Liver (tissue), 9 donors: ENCODE data around the gene RAX2. TPM values are rescaled to one million over a fixed set of nuclear protein-coding genes. Genes with fewer than 3 reads are reported as not detected.

Experiments used
- DNase-seq: peaks from one replicate; pipeline ENCODE4 v3.0.0-alpha.2; 2017; ENCODE audit warnings: low spot score
- H3K27ac ChIP-seq, 2 donors: one replicate each; pipeline ENCODE4 v1.7.0; 2013; ENCODE audit warnings: inconsistent platforms in 2 of 2, low read length in 2 of 2, control low read depth in 1 of 2, low read depth in 1 of 2, mild to moderate bottlenecking in 1 of 2
- H3K27me3 ChIP-seq, 4 donors: one replicate each; pipeline versions ENCODE4 v1.6.1 to v1.7.0; 2013; ENCODE audit warnings: low read length in 3 of 4, inconsistent platforms in 1 of 4, mild to moderate bottlenecking in 1 of 4, moderate library complexity in 1 of 4; ENCODE audit not compliant: control insufficient read depth in 4 of 4, insufficient read depth in 4 of 4
- H3K36me3 ChIP-seq, 4 donors: one replicate each; pipeline versions ENCODE4 v1.6.1 to v1.7.0; 2013; ENCODE audit warnings: low read length in 3 of 4, mild to moderate bottlenecking in 3 of 4, low read depth in 1 of 4, moderate library complexity in 1 of 4; ENCODE audit not compliant: control insufficient read depth in 4 of 4, insufficient read depth in 3 of 4
- H3K4me1 ChIP-seq, 4 donors: one replicate each; pipeline versions ENCODE4 v1.6.1 to v1.7.0; 2013; ENCODE audit warnings: low read length in 3 of 4, mild to moderate bottlenecking in 3 of 4, moderate library complexity in 1 of 4; ENCODE audit not compliant: control insufficient read depth in 4 of 4, insufficient read depth in 4 of 4
- H3K4me3 ChIP-seq, 3 donors: one replicate each; pipeline versions ENCODE4 v1.6.1 to v1.7.0; 2013; ENCODE audit warnings: low read length in 3 of 3, control low read depth in 1 of 3, low read depth in 1 of 3, mild to moderate bottlenecking in 1 of 3
- H3K9ac ChIP-seq, 2 donors: one replicate each; pipeline ENCODE4 v1.7.0; 2013; ENCODE audit warnings: low read length in 2 of 2, mild to moderate bottlenecking in 2 of 2, moderate library complexity in 2 of 2, control low read depth in 1 of 2, low read depth in 1 of 2
- H3K9me3 ChIP-seq, 4 donors: one replicate each; pipeline versions ENCODE4 v1.6.1 to v1.7.0; 2013; ENCODE audit warnings: low read length in 3 of 4; ENCODE audit not compliant: control insufficient read depth in 4 of 4
- EGR1 ChIP-seq, 2 donors: IDR thresholded peaks; 2 replicates each; pipeline ENCODE4 v1.6.1; 2016 to 2018; ENCODE audit warnings: antibody characterized with exemption in 2 of 2, low read depth in 2 of 2
- FOXA2 ChIP-seq: IDR thresholded peaks from 2 replicates; pipeline ENCODE4 v1.6.1; 2016; ENCODE audit warnings: antibody characterized with exemption
- GABPA ChIP-seq, 2 donors: IDR thresholded peaks in 1 of 2; conservative IDR thresholded peaks in 1 of 2; 2 replicates each; pipeline ENCODE4 v1.6.1; 2016; ENCODE audit warnings: antibody characterized with exemption in 2 of 2, mild to moderate bottlenecking in 1 of 2, moderate library complexity in 1 of 2
- HNF4A ChIP-seq, 2 donors: conservative IDR thresholded peaks; 2 replicates each; pipeline ENCODE4 v1.6.1; 2016; ENCODE audit warnings: antibody characterized with exemption in 2 of 2, mild to moderate bottlenecking in 2 of 2
- HNF4G ChIP-seq: IDR thresholded peaks from 2 replicates; pipeline ENCODE4 v1.6.1; 2016; ENCODE audit warnings: antibody characterized with exemption
- JUND ChIP-seq, 2 donors: IDR thresholded peaks; 2 replicates each; pipeline ENCODE4 v1.6.1; 2016; ENCODE audit warnings: antibody characterized with exemption in 2 of 2
- NR2F2 ChIP-seq: IDR thresholded peaks from 2 replicates; pipeline ENCODE4 v1.6.1; 2016; ENCODE audit warnings: antibody characterized with exemption
- RXRA ChIP-seq, 2 donors: IDR thresholded peaks; 2 replicates each; pipeline ENCODE4 v1.6.1; 2017 to 2018; ENCODE audit warnings: antibody characterized with exemption in 2 of 2, mild to moderate bottlenecking in 1 of 2
- SP1 ChIP-seq: IDR thresholded peaks from 2 replicates; pipeline ENCODE4 v1.6.1; 2018; ENCODE audit warnings: antibody characterized with exemption, mild to moderate bottlenecking
- TAF1 ChIP-seq: conservative IDR thresholded peaks from 2 replicates; pipeline ENCODE4 v1.6.1; 2016; ENCODE audit warnings: antibody characterized with exemption, mild to moderate bottlenecking
- YY1 ChIP-seq: IDR thresholded peaks from 2 replicates; pipeline ENCODE4 v1.6.1; 2016; ENCODE audit warnings: antibody characterized with exemption, mild to moderate bottlenecking
- WGBS: extraction: QIAGEN DNeasy Blood & Tissue Kit; methylation state at CpG from one replicate; pipeline ENCODE4 v1.1.7; 2013; 5-methylcytosine and 5-hydroxymethylcytosine counted together
- polyA plus RNA-seq, 2 donors: library from polyadenylated mRNA; stranded (reverse) in 1 of 2; unstranded in 1 of 2; fragments of 200-250 nt in 1 of 2; fragments of >200 nt in 1 of 2; fragmentation: Nextera tagmentation in 1 of 2; extraction: Ambion mirVana in 1 of 2; gene quantifications; one replicate each; pipeline versions ENCODE4 v1.2.1 to v1.2.3, GENCODE V29; 2013 to 2015
- total RNA-seq, 2 donors: library from RNA; depleted of rRNA; stranded (reverse); fragments of >200 nt; gene quantifications; one replicate each; pipeline ENCODE4 v1.2.3, GENCODE V29; 2014
- TF ChIP-seq, protein P1 (sequence below): IDR thresholded peaks from 2 replicates; pipeline ENCODE4 v1.6.1; 2016; ENCODE audit warnings: antibody characterized with exemption
- TF ChIP-seq, protein P2 (sequence below): IDR thresholded peaks from 2 replicates; pipeline ENCODE4 v1.6.1; 2016; ENCODE audit warnings: antibody characterized with exemption, mild to moderate bottlenecking
- TF ChIP-seq, protein P3 (sequence below): fragments of 150-350 bp; IDR thresholded peaks from 2 replicates; pipeline ENCODE4 v1.5.1; 2017; ENCODE audit warnings: improper control_type of control experiment, low read depth, low read length; ENCODE audit not compliant: missing input control
- TF ChIP-seq, protein P4 (sequence below): IDR thresholded peaks from 2 replicates; pipeline ENCODE4 v1.6.1; 2016; ENCODE audit warnings: antibody characterized with exemption
- donor health status: healthy.
- donor health status: healthy.
- donor health status: healthy.
- donor health status: healthy.
- donor health status: healthy.

Gene RAX2
- total and polyA plus RNA-seq, 4 donors, result not detected

DNA sequence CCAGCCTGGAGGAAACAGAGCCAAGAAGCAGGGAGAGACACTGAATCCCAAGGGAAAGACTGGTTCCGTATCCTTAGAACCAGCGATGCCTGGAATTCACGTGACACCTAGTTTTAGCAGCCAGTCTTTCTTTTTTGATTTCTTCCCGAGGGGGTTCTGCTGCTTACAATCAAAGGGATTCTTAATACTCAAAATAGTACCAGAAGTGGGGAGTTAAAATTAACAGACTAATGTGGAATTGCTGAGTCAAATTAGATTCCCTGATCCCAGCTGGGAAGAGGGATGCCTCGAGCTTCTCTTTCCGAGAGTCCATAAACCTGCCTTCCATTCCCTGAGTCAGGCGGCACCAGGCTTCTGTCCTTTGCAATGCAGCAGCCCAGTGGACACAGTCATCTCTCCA is 18.9 kb upstream of the RAX2 start:
- Histone ChIP-seq H3K4me1 (no peaks in the 10 kb centered on the region), H3K27ac (no peak overlapping the region), H3K36me3 (no peaks in the 10 kb centered on the region), H3K27me3 (no peaks in the 10 kb centered on the region), H3K9ac (no peak overlapping the region), H3K9me3 (peaks cover 0 to 2% (median 0%) of the 10 kb centered on the region in 4 donors), H3K4me3 (no peak overlapping the region)
- TF ChIP-seq, protein P1, sequence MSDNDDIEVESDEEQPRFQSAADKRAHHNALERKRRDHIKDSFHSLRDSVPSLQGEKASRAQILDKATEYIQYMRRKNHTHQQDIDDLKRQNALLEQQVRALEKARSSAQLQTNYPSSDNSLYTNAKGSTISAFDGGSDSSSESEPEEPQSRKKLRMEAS, result no peak
- TF ChIP-seq, protein P2, sequence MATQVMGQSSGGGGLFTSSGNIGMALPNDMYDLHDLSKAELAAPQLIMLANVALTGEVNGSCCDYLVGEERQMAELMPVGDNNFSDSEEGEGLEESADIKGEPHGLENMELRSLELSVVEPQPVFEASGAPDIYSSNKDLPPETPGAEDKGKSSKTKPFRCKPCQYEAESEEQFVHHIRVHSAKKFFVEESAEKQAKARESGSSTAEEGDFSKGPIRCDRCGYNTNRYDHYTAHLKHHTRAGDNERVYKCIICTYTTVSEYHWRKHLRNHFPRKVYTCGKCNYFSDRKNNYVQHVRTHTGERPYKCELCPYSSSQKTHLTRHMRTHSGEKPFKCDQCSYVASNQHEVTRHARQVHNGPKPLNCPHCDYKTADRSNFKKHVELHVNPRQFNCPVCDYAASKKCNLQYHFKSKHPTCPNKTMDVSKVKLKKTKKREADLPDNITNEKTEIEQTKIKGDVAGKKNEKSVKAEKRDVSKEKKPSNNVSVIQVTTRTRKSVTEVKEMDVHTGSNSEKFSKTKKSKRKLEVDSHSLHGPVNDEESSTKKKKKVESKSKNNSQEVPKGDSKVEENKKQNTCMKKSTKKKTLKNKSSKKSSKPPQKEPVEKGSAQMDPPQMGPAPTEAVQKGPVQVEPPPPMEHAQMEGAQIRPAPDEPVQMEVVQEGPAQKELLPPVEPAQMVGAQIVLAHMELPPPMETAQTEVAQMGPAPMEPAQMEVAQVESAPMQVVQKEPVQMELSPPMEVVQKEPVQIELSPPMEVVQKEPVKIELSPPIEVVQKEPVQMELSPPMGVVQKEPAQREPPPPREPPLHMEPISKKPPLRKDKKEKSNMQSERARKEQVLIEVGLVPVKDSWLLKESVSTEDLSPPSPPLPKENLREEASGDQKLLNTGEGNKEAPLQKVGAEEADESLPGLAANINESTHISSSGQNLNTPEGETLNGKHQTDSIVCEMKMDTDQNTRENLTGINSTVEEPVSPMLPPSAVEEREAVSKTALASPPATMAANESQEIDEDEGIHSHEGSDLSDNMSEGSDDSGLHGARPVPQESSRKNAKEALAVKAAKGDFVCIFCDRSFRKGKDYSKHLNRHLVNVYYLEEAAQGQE, result no peak
- TF ChIP-seq SP1, result no peak
- TF ChIP-seq HNF4G, result no peak
- no peak for TF ChIP-seq RXRA (IDR thresholded peaks at IDR 0.05)
- TF ChIP-seq, protein P3, sequence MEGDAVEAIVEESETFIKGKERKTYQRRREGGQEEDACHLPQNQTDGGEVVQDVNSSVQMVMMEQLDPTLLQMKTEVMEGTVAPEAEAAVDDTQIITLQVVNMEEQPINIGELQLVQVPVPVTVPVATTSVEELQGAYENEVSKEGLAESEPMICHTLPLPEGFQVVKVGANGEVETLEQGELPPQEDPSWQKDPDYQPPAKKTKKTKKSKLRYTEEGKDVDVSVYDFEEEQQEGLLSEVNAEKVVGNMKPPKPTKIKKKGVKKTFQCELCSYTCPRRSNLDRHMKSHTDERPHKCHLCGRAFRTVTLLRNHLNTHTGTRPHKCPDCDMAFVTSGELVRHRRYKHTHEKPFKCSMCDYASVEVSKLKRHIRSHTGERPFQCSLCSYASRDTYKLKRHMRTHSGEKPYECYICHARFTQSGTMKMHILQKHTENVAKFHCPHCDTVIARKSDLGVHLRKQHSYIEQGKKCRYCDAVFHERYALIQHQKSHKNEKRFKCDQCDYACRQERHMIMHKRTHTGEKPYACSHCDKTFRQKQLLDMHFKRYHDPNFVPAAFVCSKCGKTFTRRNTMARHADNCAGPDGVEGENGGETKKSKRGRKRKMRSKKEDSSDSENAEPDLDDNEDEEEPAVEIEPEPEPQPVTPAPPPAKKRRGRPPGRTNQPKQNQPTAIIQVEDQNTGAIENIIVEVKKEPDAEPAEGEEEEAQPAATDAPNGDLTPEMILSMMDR, result no peak
- TF ChIP-seq YY1, result no peak
- TF ChIP-seq, protein P4, sequence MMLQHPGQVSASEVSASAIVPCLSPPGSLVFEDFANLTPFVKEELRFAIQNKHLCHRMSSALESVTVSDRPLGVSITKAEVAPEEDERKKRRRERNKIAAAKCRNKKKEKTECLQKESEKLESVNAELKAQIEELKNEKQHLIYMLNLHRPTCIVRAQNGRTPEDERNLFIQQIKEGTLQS, result no peak
- TF ChIP-seq EGR1 (IDR thresholded peaks at IDR 0.05; ENCODE audit: low read depth in 2 of 2), result no peak
- TF ChIP-seq TAF1, result no peak
- no peak for TF ChIP-seq JUND (IDR thresholded peaks at IDR 0.05)
- no peak for TF ChIP-seq FOXA2
- TF ChIP-seq GABPA (IDR thresholded peaks at IDR 0.05 in 1 of 2, conservative IDR thresholded peaks at IDR 0.05 in 1 of 2), result no peak
- no peak for DNase-seq
- WGBS, result 81% methylated on average over 7 of the region's 7 CpGs

DNA sequence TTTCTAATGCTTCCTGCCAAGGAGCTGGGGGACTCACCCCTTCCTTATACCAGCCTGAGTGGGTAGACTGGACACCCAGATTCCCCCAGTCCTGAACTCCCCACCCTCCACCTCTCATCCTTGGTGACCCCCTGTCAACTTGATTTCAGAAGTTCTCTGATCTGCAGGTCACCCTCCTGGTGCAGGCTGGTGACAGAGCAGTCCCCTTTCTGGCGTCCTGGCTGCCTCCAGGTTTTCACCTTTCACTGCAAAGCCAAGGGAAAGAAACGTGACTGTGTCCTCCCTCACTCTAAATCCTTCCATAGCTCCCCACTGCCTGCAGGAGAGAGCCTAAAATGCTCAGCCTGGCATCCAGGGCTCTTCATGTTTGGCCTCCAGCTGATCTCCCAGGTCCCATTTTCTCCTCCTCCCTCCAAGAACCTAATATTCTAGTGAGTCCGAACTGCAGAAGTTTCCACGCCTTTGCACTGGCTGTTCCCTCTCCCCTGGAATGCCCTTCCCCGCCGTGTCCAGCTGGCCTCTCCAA is 18.2 kb upstream of the RAX2 start:
- Histone ChIP-seq H3K36me3 (no peaks in the 10 kb centered on the region), H3K9ac (no peak overlapping the region), H3K4me3 (no peak overlapping the region), H3K4me1 (peaks cover 0 to 7% (median 1%) of the 10 kb centered on the region in 4 donors), H3K9me3 (peaks cover 0 to 2% (median 0%) of the 10 kb centered on the region in 4 donors), H3K27ac (no peak overlapping the region), H3K27me3 (peaks cover 0 to 4% (median 0%) of the 10 kb centered on the region in 4 donors)
- no peak for DNase-seq
- 64% methylated on average over 6 of the region's 6 CpGs for WGBS
- TF ChIP-seq, protein P2, result no peak
- TF ChIP-seq SP1 (no peak), GABPA (IDR thresholded peaks at IDR 0.05 in 1 of 2, conservative IDR thresholded peaks at IDR 0.05 in 1 of 2) (no peak), FOXA2 (no peak), YY1 (no peak), NR2F2 (no peak), TAF1 (no peak), JUND (IDR thresholded peaks at IDR 0.05) (no peak), HNF4A (conservative IDR thresholded peaks at IDR 0.05) (no peak), RXRA (IDR thresholded peaks at IDR 0.05) (no peak), EGR1 (IDR thresholded peaks at IDR 0.05; ENCODE audit: low read depth in 2 of 2) (no peak), HNF4G (no peak)
- TF ChIP-seq, protein P4, result no peak
- TF ChIP-seq, protein P3, result no peak
- TF ChIP-seq, protein P1, result no peak
